AG04449 (cell line): ENCODE data around the gene GHDC.

Experiments
- CTCF ChIA-PET: fragments of 350-600 bp; formaldehyde crosslinking; extraction: SDS; loops from one replicate; lab custom pipeline; 2021; ENCODE audit warnings: antibody characterized with exemption; lab: Yijun Ruan, JAX
- POLR2A ChIA-PET: fragments of 400-600, 350-600 bp; formaldehyde crosslinking; extraction: SDS; loops from one replicate; lab custom pipeline; 2020; ENCODE audit warnings: antibody characterized with exemption, inconsistent platforms; lab: Yijun Ruan, JAX
- DNase-seq: peaks from one replicate; pipeline ENCODE4 v3.0.0-alpha.2; 2010; ENCODE audit warnings: low read depth, low spot score
- H3K4me3 ChIP-seq: 2 replicates; pipeline ENCODE4 v1.5.1; 2011; ENCODE audit warnings: low read depth, mild to moderate bottlenecking, control low read depth, low read length
- TF ChIP-seq, protein P1 (sequence below): IDR thresholded peaks from one replicate; pipeline ENCODE4 v1.5.1; 2011; ENCODE audit warnings: mild to moderate bottlenecking, moderate library complexity, low read length, control low read depth, inconsistent platforms; ENCODE audit not compliant: insufficient read depth; ENCODE audit errors: missing control alignments

The GHDC gene

GRCh38 chr17:42171831-42172230 is 22.5 kb downstream of the GHDC start:
- ChIA-PET POLR2A (no interaction called here), CTCF (interaction anchor here (1.1 kb wide), 1 partner anchor 10 kb away, joined by 5 read pairs; no protein-coding TSS in a partner anchor)
- TF ChIP-seq, protein P1, sequence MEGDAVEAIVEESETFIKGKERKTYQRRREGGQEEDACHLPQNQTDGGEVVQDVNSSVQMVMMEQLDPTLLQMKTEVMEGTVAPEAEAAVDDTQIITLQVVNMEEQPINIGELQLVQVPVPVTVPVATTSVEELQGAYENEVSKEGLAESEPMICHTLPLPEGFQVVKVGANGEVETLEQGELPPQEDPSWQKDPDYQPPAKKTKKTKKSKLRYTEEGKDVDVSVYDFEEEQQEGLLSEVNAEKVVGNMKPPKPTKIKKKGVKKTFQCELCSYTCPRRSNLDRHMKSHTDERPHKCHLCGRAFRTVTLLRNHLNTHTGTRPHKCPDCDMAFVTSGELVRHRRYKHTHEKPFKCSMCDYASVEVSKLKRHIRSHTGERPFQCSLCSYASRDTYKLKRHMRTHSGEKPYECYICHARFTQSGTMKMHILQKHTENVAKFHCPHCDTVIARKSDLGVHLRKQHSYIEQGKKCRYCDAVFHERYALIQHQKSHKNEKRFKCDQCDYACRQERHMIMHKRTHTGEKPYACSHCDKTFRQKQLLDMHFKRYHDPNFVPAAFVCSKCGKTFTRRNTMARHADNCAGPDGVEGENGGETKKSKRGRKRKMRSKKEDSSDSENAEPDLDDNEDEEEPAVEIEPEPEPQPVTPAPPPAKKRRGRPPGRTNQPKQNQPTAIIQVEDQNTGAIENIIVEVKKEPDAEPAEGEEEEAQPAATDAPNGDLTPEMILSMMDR = no peak
- no peak for DNase-seq
- no peak overlapping the region for H3K4me3 ChIP-seq

GRCh38 chr17:42169351-42169750 is 24.9 kb downstream of the GHDC start:
- CTCF ChIA-PET = no interaction called here

DNA sequence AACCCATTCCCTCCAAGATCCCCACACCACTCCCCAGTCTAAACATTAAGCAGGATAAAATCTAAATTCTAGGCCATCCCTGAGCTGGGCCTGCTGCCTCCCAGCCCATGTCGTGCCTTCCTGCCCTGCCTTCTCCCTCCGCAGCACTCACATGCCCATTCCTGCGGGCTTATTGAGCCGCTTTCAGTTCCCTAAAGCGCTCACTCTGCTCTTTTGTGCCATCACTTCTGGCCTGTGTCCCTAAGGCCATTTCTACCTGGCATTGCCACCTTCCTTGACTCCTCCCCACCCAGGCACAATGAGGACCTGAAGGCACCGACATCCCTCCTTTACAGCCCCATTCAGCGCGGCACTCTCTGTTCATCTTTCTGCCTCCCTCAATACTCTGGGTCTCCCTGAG is 26.5 kb downstream of the GHDC start:
- POLR2A ChIA-PET = no interaction called here
- no peak for DNase-seq
- CTCF ChIA-PET = interaction anchor here (1.0 to 1.3 kb wide), 2 partner anchors 12 to 14 kb away, joined by 4 read pairs; partner anchors contain the start of gene RAB5C
- no peak overlapping the region for H3K4me3 ChIP-seq
- TF ChIP-seq, protein P1 = no peak

More at GRCh38 chr17:42169351-42169750, 24.9 kb downstream of the GHDC start:
- POLR2A ChIA-PET = no interaction called here
- no peak overlapping the region for H3K4me3 ChIP-seq
- TF ChIP-seq, protein P1 = no peak
- no peak for DNase-seq

DNA sequence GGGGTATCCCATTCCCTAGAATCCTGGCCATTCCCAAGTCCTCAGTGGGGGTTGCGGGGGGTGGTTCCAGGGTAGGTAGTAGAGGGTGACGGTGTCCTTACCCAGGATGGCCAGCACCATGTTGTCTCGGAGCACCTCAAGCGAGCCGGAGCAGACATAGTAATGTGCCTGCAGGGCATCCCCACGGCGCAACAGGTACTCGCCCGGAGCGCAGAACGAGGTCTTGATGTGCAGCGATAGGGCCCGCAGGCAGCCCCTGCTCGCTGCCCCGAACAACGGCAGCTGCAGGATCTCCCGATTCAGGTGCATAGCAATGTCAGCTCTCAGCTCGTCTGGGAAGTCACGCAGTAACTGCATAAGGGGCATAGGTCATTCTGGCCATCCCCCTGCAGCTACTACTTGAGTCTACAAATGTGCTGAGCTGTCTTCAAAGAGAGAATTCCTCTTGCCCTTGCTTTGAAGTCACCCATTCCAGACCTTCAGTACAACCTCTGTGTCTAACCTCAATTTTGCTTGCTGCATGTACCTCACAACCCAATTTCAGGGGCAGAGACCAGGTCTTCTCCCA is 28.0 kb downstream of the GHDC start:
- POLR2A ChIA-PET = no interaction called here

GRCh38 chr17:42165751-42166150 is 28.5 kb downstream of the GHDC start:
- TF ChIP-seq, protein P1 = no peak
- no peak overlapping the region for H3K4me3 ChIP-seq
- DNase-seq = no peak
- ChIA-PET POLR2A (no interaction called here), CTCF (no interaction called here)

More for the DNA sequence above, 28.0 kb downstream of the GHDC start:
- H3K4me3 ChIP-seq = no peak overlapping the region
- CTCF ChIA-PET = interaction anchor here (1.3 kb wide), 1 partner anchor 11 kb away, joined by 4 read pairs; the partner anchor contains the start of gene RAB5C
- DNase-seq = no peak
- TF ChIP-seq, protein P1 = no peak

GRCh38 chr17:42163696-42164407 is 30.4 kb downstream of the GHDC start:
- ChIA-PET POLR2A (no interaction called here), CTCF (interaction anchor here (0.7 to 1.5 kb wide), 4 partner anchors 12 to 96 kb away, joined by 3 to 7 read pairs (median 4); no protein-coding TSS in a partner anchor)
- no peak for DNase-seq
- TF ChIP-seq, protein P1 = no peak
- no peak overlapping the region for H3K4me3 ChIP-seq
